ENCODE data around the gene MPHOSPH6.
A peak's percentile ranks its signal among the peaks of the same experiment; 100 is the strongest.
"Not testable (repeated sequence)": the region's sequence is repeated elsewhere in the genome, so short reads cannot be mapped to it uniquely, and the experiment has no call there.

Gene MPHOSPH6, protein sequence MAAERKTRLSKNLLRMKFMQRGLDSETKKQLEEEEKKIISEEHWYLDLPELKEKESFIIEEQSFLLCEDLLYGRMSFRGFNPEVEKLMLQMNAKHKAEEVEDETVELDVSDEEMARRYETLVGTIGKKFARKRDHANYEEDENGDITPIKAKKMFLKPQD

DNA sequence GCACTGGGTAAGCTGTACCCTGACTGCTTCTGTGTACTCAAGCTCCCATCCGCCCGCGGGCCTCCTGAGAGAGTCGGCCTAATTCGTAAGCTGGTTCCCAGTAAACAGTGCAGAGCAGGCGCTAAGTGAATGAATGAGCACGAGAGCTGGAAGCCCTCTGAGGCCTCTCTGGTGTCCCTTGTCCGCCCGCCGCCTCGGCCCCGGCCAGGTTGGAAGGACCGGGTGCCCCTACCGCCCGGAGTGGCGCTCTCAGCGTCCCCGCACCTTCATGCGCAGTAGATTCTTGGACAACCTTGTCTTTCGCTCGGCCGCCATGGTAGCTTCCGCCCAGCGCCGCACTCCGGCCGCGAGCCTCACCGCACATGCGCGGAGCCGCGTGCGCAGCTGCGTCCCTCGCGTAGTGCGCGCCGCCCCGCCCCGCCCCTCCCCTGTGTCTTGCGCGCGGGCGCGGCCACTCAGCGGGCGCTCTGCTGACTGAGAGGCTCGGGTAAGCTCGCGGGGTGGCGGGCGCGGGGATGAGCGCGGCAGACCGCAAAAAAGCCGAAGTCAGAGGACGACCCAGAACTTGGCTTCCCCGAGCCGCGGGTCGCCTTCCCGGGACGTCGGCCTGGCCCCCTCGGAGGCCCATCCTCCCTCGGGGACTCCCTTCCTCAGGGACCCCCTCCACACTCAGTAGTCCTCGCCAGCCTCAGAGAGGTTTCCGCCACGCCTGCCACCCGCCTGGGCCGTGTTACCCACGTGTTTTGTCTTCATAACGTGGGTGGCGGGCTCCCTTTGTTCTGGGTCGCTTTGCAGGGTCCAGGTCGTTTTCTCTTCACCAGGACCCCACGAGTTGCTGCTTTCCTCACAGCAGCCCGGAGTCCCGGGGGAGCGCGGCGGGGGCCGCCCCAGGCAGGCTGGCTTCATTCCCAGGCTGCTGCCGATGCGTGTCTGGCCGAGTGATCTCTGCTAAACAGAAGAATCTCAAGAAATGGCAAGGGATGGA, at the start of gene MPHOSPH6:
MPHOSPH6 (minus strand) TSS at position 364 of the 985 bp plus-strand sequence; CDS start at position 315, 49 bp downstream.
- DNase-seq (ENCODE audit: low read depth in 2 of 2) = peak; percentile 79 to 82

DNA sequence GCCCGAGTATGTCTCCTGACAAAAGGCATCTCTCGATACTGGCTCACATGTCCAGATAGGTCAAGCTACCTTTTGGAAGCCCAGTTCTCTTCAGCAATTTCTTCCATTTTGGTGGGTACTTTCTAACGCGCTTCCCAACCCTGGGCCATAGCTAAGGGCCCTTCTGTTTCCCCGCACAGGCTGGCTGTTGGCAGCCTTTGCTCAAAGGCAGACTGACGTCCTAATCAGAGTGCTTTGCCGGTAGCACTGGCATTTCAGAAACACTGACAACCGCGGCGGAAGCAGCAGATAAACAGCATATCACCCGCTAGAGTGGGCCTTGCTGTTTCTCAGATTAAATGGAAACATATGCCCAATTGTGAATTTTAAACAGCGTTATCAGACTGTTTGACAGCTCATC, 49.3 kb upstream of the MPHOSPH6 start:
- DNase-seq (ENCODE audit: low read depth in 2 of 2) = no peak

DNA sequence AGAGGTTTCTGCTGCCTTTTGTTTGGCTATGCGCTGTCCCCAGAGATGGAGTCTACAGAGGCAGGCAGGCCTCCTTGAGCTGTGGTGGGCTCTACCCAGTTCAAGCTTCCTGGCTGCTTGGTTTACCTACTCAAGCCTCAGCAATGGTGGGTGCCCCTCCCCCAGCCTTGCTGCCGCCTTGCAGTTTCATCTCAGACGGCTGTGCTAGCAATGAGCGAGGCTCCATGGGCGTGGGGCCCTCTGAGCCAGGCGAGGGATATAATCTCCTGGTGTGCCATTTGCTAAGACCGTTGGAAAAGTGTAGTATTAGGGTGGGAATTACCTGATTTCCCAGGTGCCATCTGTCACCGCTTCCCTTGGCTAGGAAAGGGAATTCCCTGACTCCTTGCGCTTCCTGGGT, 39.3 kb upstream of the MPHOSPH6 start:
- not testable (repeated sequence) for DNase-seq (ENCODE audit: low read depth in 2 of 2)

DNA sequence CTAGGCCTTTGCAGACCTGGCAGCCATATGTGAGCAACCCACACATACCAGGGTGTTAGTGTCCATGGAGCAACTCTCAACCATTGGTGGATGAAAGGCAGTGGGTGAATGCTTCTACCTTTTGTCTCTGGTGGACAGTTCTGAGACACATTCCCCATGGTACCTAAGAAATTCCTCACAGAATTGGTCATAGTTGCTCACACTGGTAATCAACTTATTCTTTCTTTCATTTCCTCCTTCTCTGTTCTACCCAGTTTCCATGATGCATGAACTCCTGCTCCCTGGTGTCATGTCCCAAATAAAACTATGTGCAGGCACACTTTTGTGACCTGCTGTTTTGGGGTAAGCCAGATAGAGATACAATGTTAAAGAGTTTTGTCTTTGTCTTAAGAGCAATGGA, 33.2 kb upstream of the MPHOSPH6 start:
- no peak for DNase-seq (ENCODE audit: low read depth in 2 of 2)

DNA sequence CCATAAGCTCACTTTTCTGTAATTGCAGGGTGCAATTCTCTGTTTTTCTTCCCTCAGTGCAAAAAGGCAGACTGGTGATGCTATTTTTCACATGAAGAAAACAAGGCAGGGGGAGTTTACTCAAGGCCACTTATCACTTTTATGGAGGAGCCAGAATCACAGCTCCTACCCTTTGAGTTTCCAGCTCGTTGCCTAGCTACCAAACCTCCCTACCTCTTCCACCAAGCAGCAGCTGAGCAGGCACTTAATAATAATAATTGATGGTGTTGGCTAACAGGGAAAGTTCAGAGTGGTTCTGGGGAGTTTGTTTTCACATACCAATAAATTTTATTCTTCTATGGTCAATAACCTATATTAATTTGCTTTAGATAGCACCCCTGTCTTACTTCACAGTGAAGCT, 31.9 kb upstream of the MPHOSPH6 start:
- DNase-seq (ENCODE audit: low read depth in 2 of 2) = no peak

DNA sequence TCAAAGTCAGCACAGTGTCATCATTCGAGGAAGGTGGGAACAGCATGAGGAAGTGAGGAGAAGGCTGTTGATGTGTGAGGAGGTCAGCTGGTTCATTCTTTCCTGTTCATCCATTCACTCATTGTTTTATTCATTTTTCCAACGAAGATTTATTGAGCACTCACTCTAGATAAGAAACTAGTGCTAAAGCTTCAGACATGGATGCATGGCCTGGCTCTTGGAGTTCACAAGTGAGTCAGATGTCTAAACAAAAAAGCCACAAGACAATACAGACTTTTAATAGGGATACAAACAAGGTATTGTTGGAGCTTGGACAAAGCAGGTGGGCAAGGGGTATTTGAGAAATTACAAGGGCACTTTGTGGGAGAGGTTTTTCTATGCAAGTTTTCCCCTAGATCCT, 31.3 kb upstream of the MPHOSPH6 start:
- no peak for DNase-seq (ENCODE audit: low read depth in 2 of 2)

DNA sequence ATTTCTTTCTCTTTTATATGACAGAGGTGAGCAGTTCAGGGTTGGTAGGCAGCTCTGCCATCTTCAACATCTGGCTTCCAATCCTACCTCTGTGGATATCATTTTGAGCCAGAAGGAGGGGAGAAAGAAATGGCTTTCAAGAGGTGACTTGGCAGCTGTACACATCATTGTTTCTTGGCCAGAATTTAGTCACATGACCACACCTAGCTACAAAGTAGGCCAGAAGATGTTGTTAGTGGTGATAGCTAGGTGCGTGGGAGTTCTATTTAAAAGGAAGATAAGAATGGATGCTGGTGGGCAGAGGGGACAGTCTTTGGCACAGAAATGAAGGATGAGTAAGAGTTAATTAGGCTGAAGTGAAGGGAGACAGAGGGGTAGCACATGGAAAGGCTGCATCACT, 29.2 kb upstream of the MPHOSPH6 start:
- DNase-seq (ENCODE audit: low read depth in 2 of 2) = no peak

DNA sequence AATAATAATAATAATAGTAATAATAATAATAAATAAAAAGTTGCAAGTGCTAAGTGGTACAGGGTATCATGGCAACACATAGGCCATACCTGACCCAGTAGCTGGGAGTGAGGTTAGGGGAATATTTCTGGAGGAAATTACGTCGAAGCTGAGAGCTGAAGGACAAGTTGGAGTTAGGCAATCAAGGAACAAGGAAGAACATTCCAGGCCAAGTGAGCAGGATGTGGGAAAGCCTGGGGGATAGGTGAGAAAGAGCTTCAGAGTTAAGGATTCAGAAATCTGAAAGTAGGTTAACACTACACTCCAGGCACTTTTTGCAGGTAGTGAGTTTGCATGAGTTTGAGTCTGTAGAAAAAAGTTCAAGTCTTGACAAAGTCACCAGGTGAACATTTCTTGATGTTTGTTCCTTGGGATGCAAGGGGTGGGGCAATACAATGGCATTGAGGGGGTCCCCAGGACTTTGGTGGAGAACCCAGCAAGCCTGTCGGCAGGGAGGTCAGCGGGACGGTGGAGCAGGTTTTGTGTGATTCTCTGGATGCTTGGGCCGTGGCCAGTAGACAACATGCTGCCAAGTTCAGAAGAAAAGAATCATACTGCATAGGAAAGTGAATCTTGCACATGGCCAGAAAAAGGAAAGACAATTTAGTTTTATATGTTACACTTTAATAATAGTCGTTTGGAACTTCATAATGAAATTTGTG, 27.7 kb upstream of the MPHOSPH6 start:
- no peak for DNase-seq (ENCODE audit: low read depth in 2 of 2)

DNA sequence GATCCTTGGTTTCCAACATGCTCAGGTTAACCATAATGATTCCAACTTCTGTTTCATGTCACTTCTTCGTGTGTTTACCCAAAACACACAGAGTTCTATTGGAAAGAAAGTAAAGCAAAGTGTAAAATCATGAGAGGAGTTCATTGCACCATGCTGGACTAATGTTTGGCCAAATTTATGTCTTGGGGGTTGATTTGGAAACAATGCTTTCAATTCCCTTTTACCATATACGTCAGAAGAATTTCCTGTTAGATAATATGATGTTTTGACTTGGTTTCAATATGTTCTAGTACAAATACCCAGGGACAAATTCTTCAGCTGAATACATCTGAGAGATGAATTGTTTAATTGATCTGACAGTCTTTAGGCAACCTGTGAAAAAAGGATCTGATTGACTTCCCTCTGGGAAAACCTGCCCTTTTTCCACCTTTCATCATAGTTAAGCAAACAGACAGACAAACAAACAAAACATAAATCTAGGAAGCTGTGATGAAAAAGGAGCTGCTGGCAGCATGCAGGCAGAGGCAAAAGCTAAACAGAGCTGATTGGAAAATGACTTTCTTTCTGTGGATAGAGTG, 26.0 kb upstream of the MPHOSPH6 start:
- DNase-seq (ENCODE audit: low read depth in 2 of 2) = no peak

DNA sequence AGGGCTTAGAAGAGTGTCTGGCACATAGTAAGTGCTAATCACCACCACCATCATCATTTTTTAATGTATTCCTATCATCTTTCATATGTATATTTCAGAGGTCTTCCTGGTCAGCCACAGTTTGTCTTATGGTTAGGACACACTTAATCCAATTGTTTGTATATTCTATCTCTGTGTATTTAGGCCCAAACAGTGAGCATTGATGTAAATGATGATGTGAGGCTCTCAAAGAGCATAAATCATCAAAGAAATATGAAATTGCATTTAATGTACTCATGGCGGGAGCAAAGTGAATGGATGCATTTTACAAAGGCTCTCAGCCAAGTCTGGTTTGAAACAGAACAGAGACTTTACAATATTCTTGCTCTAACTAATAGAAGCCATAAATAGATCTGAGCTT, 24.1 kb upstream of the MPHOSPH6 start:
- DNase-seq (ENCODE audit: low read depth in 2 of 2) = no peak

DNA sequence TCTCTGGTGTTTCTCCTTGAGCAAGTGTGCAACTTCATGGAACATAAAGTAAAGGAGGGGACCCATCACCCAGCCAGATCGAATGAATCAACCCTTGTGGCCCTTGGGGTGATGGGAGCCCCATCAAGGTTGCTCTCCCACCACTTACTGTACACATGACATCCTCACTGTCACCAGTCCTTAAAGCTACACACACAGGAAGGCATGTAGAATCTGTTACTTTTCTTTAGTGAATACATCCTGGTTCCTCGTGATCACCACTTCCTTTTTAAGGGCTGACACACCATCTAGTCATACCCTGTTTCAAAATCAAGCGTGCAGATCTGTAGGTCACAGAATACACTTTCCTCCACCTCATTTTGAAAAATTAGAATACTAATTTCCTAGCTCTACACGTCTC, 22.6 kb upstream of the MPHOSPH6 start:
- DNase-seq (ENCODE audit: low read depth in 2 of 2) = peak in 1 of 2 experiments; percentile 8

DNA sequence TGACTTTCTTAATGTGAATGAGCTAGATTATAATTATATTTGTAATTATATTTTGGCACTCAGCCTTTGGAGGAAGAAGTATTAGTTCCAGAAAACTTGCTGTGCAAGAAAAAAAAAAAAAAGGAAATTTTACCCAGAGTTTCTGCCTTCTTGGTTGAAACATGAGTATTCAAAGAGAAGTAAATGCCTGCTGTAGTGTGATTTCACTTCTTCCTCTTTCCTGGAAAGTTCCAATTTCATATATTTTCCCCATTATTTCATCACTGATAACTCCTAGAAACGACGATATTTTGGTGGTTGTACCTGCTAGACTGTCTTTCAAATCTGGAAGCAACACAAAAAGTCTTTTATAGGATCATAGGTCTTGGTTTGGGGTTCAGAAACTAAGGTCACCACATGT, 20.4 kb upstream of the MPHOSPH6 start:
- DNase-seq (ENCODE audit: low read depth in 2 of 2) = no peak

DNA sequence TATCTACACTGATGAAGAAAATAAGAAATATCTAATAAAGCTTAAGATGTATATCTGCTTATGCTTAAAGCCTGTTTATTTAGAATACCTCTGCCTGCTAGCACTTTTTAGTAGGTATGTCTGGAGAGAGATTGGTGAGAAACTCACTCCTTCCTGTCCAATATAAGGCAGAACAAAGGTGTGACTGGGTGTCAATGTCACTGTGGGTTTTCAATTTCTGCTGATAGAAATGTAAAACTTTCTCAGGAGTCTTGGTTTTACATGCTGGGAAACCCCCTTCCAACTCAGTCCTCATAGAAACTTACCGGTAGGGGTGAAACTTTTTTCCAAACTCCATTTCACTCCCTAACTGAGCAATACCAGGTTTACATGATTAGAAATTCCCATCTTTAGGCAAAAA, 17.8 kb upstream of the MPHOSPH6 start:
- no peak for DNase-seq (ENCODE audit: low read depth in 2 of 2)

DNA sequence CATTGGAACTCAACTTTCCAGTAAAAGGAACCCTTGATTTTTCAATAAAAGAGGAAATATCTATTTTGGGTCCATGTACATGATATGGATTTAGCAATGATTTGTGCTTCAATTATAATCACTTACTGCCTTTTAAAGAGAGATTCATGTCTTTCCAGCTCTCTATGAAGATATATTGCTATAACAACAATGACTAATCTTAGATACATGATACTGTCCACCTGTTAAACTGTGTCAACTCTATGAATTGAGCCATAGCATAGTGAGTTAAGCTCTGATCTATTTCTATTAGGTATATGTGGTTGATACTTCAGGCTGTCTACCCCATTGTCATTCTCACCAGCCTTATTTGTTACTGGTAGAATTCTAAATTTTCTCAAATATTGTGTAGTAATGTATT, 15.0 kb upstream of the MPHOSPH6 start:
- no peak for DNase-seq (ENCODE audit: low read depth in 2 of 2)

DNA sequence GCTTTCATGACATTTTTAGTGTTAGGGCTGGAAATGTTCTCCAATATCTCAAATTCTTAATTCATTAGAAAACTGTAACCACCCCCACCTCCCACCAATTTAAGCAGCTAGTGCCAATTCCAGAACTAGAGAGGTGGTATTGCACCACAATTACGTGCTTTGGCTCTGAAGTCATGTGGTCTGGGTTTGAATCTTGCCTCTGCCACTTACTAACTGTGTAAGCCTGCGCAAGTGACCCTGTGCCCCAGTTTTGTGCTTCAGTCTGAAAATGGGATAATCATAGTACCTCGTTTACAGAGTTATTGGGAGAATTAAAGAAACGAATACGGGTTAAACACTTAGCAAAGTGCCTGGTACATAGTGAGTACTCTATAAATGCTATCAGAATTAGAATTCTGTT, 14.2 kb upstream of the MPHOSPH6 start:
- DNase-seq (ENCODE audit: low read depth in 2 of 2) = no peak

DNA sequence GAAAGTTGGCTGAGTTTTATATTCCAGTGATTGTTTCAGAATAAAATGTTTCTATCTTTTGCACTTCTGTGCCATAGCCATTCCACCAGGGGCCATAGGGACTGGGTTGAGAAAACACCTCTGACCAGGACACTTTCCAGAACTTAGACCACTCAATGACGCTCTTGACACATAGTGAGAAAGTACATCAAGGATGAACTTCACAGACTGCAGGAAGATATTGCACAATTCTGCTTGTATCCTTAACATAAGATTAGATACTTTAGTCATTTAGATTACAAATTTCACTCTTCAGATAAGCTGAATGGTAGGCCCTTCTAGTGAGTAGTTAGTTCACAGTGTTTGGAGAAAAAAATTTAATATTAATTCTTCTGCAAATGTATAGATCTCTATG, 13.0 kb upstream of the MPHOSPH6 start:
- DNase-seq (ENCODE audit: low read depth in 2 of 2) = no peak

DNA sequence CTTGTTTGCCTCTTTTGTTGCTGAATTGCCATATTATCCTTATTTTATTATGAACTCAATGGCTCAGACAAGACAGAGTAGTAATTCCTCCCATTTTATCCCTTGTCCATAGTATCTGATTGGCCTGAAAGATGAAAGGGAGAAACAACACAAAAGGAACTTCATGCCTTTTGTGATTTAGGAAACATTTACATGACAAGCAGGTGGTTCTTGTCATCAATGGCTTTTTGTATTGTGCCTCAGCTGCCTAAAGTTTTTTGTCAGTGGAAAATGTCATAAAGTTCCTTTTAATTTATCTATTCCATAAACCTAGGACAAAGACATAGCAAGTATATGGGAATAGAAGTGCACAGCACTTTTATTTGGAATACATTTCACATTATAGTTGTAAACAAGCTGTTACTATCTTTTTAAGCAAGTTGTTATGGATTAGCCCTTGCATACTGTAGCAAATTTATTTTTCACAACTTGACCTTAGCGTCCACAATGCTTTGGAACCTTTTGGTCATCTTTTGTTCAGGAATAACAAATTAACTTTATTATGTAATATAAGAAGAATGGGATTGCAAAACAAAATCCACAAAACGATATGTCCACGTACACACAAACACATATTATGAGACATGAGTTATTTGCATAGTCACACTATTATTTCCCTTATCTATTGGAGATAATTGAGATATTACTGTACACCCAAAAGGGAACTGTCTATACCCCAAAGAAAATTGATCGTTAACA, 12.4 kb upstream of the MPHOSPH6 start:
- DNase-seq (ENCODE audit: low read depth in 2 of 2) = no peak

DNA sequence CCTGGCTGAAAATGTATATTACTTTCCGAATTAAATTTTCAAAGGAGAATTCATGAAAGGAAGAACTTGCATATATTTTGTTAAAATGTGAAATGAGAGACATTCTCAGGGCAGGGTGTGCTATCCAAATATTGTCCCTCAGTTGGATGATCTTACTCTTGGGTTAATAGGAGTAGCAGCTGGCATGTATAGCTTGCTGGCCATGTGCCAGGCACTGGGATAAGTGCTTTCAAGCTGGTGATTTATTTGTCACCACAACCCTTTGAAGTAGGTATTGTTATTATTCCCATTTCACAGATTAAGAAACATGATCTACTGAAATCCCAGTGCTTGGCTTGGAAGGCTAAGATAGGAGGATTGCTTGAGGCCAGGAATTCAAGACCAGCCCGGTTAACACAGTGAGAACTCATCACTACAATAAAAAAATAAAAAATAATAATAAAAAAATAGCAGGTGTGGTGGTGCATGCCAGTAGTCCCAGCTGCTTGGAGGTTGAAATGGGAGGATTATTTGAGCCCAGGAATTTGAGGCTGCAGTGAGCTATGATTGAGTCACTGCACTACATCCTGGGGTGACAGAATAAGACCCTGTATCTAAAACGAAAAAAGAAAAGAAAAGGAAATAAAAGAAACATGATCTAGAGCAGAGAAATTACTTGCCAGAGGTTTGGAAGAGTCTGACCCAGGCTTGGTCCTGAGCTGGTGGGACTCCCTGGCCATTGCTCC, 11.6 kb upstream of the MPHOSPH6 start:
- DNase-seq (ENCODE audit: low read depth in 2 of 2) = no peak

DNA sequence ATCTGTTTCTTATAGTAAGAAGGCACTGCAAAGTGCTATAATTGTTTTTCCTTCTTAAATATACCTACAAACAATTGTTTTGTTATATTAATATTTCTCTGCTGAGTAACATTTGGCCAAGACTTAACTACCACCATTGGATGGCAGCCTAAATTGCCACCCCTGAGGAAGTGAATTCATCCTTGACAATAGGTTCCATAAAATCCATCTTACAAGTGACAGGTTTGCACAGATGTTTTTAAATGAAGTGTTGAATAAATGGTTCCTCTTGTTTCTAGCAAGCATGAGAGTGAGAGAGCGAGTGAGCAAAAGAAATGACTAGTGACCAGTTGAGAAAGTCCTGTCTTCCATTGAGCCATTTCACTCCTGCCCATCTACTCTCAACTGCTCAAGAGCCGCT, 8.3 kb upstream of the MPHOSPH6 start:
- no peak for DNase-seq (ENCODE audit: low read depth in 2 of 2)

DNA sequence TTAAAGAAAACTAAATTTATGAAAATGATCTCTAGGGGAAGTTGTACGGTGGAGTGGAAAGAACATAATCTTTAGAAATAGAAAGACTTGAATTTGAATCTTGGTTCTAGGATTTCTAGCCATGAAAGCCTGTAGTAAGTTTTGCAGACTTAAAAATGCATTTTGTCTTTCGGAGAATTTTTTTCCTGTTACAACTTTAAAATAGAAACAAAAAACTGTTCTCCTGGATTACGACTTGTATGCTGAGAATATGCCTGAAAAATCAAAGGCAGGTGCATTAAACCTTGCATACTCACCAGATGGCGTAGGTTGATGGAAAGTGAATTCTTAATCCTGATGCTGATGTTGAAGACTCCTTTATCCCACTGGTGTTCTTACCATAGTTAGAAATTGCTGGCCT, 7.5 kb upstream of the MPHOSPH6 start:
- no peak for DNase-seq (ENCODE audit: low read depth in 2 of 2)

DNA sequence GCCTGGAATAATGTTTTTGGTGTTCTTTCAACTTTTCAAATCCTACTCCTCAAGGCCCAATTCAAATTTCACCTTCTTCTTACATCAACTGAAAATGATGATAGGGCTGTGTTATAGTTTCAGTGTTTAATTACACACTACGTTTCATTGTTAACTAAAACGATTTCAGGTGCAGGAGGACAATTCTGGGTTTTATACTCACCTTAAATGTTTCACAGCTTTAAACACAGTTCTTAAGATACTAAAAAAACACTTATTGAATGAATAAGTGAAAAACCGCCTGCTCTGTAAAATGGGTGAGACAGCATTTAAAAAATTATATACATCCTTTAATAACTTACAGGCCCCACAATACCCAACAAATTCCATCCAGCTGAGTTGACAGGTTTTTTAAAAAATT, 6.2 kb upstream of the MPHOSPH6 start:
- no peak for DNase-seq (ENCODE audit: low read depth in 2 of 2)
